ENCODE data around the gene SURF1.

- TF ChIP-seq PAX5 (IDR thresholded peaks at IDR 0.05; ENCODE audit: borderline replicate concordance, low read depth, low read length) (no peak), POLR2AphosphoS5 (IDR thresholded peaks at IDR 0.05; ENCODE audit: low read length) (no peak), RELA (IDR thresholded peaks at IDR 0.05; ENCODE audit: borderline replicate concordance, partially characterized antibody) (no peak)
Observed at GRCh38 chr9:133370685-133371084, 14.4 kb upstream of the SURF1 start.
